GM21423 (cell line): ENCODE measurements around the gene SP140.
"Not testable (repeated sequence)": the region's sequence is repeated elsewhere in the genome, so short reads cannot be mapped to it uniquely, and the experiment has no call there.

Experiments used
- ATAC-seq: cut with Tn5 transposase; IDR thresholded peaks from one replicate; pipeline ENCODE4 v1.9.1; 2021; ENCODE audit warnings: mild to moderate bottlenecking, moderate library complexity; ENCODE audit not compliant: unreplicated experiment

SP140 gene

GRCh38 chr2:230325316-230326243 lies 100.0 kb downstream of the SP140 start:
- ATAC-seq: no peak

GRCh38 chr2:230326453-230327417 lies 101.2 kb downstream of the SP140 start, which contains the start of gene SP140L:
Gene SP140L (plus strand): TSS chr2:230327193. CDS start chr2:230327270, 77 bp downstream.
- peak; percentile 96 for ATAC-seq

DNA sequence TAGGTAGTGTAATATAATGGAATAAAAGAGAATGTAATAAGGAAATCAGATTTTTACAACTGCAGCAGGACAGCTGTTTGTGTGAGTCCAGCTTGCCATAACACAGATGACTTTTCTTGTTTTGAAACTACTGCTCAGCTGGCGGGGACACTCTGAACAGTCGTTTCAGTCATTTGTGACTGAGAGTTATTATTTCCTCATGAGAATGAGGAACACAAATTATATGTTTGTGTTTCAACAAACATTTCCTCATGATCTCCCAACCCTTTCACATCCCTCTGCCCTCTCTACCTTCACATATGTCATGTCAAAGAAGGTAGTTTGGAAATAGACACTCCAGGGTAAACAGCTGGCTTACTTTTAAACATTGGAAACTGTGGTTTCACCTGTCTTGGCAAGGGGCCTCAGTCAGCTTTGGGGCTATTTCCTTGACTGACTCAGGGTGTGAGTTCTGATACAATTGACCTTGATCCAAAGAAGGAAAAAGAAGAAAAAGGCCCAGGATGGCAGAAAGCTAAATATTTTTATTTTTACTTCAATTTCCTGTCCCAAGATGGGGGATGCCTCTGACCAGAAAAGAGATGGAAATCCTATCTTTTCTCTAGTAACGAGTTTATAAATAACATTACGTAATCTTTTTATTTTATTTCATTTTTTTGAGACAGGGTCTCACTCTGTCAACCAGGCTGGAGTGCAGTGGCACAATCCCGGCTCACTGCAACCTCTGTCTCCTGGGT lies 102.0 kb downstream of the SP140 start:
- ATAC-seq: peak; percentile 57

- ATAC-seq: no peak
Observed at GRCh38 chr2:230328155-230328458, 102.6 kb downstream of the SP140 start.

GRCh38 chr2:230329946-230330605 lies 104.5 kb downstream of the SP140 start:
- ATAC-seq: no peak

GRCh38 chr2:230330725-230331124 lies 105.2 kb downstream of the SP140 start:
- ATAC-seq: no peak

GRCh38 chr2:230335461-230335863 lies 109.9 kb downstream of the SP140 start:
- ATAC-seq: no peak

DNA sequence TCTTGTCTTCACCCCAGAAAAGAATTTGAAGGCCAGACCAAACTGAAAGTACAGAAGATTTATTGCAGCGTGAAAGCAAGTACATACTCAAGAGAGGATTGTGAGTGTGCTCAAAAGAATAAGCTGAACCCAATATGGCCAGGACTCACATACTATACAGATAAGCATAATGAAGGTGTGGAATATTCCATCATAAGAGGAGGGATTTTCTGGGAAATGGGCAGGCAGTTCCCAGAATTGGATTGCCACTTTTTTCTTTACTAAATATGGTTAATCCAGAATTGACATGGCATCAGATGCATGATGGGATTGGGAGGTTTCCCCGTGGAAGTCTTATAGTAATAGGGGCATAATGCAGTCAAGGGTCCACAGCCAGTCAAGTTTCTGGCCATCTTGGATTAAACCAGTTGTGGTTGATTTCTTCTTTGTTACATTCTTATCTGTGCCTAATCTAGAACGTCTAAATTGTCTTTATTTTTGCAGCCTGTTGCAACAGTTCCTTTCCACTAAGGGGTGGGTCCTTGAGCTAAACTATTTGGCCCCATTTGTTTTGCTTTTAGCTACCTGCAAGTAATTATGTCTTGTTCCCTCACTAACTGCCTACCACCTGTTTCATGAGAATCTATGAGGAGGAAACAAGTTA lies 110.4 kb downstream of the SP140 start:
- no peak for ATAC-seq

DNA sequence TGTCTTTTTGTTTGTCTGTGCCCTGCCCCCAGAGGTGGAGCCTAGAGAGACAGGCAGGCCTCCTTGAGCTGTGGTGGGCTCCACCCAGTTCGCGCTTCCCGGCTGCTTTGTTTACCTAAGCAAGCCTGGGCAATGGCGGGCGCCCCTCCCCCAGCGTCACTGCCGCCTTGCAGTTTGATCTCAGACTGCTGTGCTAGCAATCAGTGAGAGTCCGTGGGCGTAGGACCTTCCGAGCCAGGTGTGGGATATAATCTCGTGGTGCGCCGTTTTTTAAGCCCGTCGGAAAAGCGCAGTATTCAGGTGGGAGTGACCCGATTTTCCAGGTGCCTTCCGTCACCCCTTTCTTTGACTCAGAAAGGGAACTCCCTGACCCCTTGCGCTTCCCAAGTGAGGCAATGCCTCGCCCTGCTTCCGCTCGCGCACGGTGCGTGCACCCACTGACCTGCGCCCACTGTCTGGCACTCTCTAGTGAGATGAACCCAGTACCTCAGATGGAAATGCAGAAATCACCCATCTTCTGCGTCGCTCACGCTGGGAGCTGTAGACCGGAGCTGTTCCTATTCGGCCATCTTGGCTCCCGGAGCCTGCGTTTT lies 116.5 kb downstream of the SP140 start:
- ATAC-seq: not testable (repeated sequence)

DNA sequence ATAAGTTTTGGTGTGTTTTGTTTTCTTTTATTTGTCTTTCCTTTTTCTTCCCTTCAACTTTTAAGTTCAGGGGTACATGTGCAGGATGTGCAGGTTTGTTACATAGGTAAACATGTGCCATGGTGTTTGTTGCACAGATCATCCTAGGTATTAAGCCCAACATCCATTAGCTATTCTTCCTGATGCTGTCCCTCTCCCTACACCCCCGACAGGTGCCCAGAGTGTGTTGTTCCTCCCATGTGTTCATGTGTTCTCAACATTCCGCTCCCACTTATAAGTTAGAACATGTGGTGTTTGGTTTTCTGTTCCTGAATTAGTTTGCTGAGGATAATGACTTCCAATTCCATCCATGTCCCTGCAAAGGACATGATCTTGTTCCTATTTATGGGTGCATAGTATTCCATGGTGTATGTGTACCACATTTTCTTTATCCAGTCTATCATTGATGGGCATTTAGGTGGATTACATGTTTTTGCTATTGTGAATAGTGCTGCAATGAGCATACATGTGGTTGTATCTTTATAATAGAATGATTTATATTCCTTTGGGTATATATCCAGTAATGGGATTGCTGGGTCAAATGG lies 117.6 kb downstream of the SP140 start:
- ATAC-seq: not testable (repeated sequence)

DNA sequence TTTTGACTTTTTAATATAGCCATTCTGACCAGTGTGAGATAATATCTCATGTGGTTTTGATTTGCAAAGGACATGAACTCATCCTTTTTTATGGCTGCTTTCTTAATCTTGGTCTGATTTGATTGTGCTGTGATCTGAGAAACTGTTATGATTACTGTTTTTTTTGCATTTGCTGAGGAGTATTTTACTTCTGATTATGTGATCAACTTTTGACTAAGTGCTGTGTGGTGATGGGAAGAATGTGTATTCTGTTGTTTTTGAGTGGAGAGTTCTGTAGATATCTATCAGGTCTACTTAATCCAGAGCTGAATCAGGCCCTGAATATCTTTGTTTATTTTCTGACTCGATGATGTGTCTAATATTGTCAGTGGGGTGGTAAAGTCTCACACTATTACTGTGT lies 118.2 kb downstream of the SP140 start:
- ATAC-seq: no peak

DNA sequence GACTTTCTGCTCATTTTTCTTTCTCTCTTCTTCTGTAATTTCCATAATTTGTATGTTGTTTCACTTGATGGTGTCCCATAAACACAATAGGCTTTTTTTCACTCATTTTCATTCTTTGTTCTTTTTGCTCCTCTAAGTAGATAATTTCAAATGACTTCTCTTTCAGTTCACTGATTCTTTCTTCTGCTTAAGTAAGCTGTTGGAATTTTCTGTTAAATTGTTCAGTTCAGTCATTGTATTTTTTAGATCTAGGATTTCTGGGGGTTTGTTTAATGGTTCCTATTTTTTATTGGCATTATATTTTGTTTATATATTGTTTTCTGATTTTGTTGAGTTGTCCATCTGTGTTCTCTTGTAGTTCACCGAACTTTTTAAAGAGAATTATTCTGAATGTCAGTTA lies 120.9 kb downstream of the SP140 start:
- ATAC-seq: no peak

DNA sequence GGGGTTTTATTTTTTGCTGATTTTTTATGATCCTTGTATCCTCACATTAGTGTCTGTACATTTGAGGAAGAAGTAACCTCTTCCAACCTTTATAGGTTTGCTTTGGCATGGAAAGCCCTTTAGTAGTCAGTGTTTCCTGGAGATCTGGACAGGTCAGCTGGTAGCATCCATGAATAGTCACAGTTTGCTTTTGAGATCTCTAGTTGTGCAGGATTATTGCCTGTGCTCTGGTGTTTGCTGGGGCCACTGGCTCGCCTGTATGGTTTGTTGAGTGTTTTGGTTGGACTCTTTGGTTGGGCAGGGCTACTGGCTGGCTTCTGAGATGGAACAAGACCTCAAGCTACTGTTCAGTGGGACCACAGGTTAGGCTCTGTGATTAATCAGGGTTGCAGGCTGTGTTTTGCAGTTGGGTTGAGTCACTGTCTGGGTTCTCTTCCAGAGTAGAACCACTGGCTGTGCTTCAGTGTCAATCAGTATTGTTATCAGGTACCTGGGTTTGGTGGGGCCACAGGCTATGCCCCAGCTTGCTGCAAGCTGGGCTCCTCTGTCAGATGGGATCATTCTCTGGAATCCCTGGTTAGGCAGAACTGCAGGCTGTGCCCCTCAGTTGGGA lies 121.5 kb downstream of the SP140 start:
- ATAC-seq: no peak

- peak; percentile 49 for ATAC-seq
Observed at GRCh38 chr2:230347659-230348305, 122.2 kb downstream of the SP140 start.

- no peak for ATAC-seq
Observed at GRCh38 chr2:230348787-230349186, 123.3 kb downstream of the SP140 start.

- no peak for ATAC-seq
Observed at GRCh38 chr2:230356084-230356483, 130.5 kb downstream of the SP140 start.

- ATAC-seq: no peak
Observed at GRCh38 chr2:230358305-230358704, 132.8 kb downstream of the SP140 start.

DNA sequence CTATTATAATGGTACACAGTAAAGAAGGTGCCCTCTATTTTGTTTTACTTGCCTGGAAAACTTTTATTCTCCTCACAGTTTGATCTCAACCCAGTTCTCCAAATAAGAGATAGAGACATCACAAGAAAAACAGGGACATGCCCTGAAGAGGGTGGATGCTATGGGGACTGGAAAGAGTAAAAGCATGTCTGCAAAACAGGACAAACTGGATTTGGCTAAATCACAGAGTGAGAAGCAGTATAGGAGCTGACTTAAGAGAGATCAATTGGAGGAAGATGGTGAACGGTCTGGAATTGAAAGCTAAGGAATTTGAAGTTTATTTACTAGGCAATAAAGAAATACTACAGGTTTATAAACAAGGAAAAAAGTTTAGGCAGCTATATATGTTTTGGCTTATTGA lies 134.5 kb downstream of the SP140 start:
- no peak for ATAC-seq
